ENCODE measurements around the gene APC.
"Not testable (repeated sequence)": the region's sequence is repeated elsewhere in the genome, so short reads cannot be mapped to it uniquely, and the experiment has no call there.

APC gene

DNA sequence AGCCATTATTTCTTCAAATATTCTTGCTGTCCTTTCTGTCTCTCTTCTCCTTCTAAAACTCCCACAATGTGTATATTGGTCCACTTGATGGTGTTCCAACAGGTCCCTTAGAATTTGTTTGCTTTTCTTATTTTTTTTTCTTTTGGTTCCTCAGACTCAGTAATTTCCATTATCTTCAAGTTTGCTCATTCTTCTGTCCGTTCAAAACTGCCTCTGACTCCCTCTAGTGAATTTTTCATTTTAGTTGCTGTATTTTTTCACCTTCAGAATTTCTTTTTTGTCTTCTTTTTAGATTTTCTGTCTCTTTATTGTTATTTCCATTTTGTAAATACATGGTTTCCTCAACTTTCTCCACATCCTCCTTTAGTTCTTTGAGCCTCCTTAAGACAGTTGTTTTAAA lies 117.0 kb downstream of the APC start (continued):
- TF ChIP-seq REST (tag by site-specific recombination; IDR thresholded peaks at IDR 0.05), result no peak
- TF ChIP-seq ZNF157 (tag by site-specific recombination; IDR thresholded peaks at IDR 0.05), result no peak
- TF ChIP-seq SETDB1 (IDR thresholded peaks at IDR 0.05; ENCODE audit: insufficient read length, low read length), result peak; percentile 27

DNA sequence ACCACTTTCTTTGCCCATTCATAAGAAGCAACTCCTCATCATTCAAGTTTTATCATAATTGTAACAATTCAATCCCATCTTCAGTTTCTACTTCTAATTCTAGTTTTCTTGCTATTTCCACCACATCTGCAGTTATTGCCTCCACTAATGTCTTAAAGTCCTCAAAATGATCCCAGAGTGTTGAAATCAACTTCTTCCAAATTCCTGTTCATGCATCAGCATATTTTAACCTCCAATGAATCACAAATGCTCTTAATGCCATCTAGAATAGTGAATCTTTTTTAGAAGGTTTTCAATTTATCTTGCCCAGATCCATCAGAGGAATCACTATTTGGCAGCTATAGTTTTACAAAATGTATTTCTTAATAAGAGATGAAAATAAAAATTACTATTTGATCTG lies 120.2 kb downstream of the APC start:
- 0 out of 2 replicates have a peak, but pooled peaks cover 4% of the 10 kb centered on the region for H3K4me1 ChIP-seq (ENCODE audit: control insufficient read depth, insufficient read depth, low read length)
- H3K36me3 ChIP-seq (ENCODE audit: control insufficient read depth in 2 of 2, insufficient read depth in 1 of 2, low read length in 2 of 2), result peaks cover 2 to 5% of the 10 kb centered on the region in 2 experiments; a peak in 2 of 3 replicates
- H3K4me3 ChIP-seq (ENCODE audit: low read depth, low read length), result no peak overlapping the region
- POLR2A ChIA-PET, result interaction anchor here (0.7 kb wide), 1 partner anchor 106 kb away, joined by 3 read pairs; no protein-coding TSS in a partner anchor
- no peaks in the 10 kb centered on the region for H3K9me3 ChIP-seq (ENCODE audit: control insufficient read depth, insufficient read depth, low read depth, low read length)
- no peak overlapping the region for H3K27ac ChIP-seq (ENCODE audit: extremely low read depth, low read depth, low read length)
- TF ChIP-seq ZNF274 (IDR thresholded peaks at IDR 0.05; ENCODE audit: low read length) (no peak), ZNF274 (tag by site-specific recombination; IDR thresholded peaks at IDR 0.05; ENCODE audit: borderline replicate concordance) (no peak), ZNF354C (tag by site-specific recombination; IDR thresholded peaks at IDR 0.05; ENCODE audit: borderline replicate concordance, low read depth) (no peak)
- CTCF ChIA-PET, result interaction anchor here (0.8 kb wide), 1 partner anchor 49 kb away, joined by 8 read pairs; no protein-coding TSS in a partner anchor

DNA sequence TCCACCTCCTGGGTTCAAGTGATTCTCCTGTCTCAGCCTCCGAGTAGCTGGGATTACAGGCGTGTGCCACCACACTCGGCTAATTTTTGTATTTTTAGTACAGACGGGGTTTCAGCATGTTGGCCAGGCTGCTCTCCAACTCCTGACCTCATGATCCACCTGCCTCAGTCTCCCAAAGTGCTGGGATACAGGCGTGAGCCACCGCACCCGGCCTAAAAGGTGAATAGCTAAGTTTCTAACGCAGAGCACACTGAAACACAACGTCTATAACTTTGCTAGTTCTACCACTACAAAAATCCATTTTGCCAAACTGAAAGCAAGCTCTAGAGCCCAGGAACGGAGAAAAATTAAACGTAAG lies 122.9 kb downstream of the APC start:
- POLR2A ChIA-PET, result interaction anchor here (0.6 to 2.0 kb wide), 5 partner anchors 12 to 121 kb away, joined by 3 to 7 read pairs (median 3); partner anchors contain the start of gene DCP2
- peaks cover 21 to 31% of the 10 kb centered on the region in 2 experiments for H3K36me3 ChIP-seq (ENCODE audit: control insufficient read depth in 2 of 2, insufficient read depth in 1 of 2, low read length in 2 of 2)
- TF ChIP-seq REST (tag by site-specific recombination; IDR thresholded peaks at IDR 0.05), result 0 out of 2 replicates have a peak, but pooled peaks have one; percentile 33
- peaks cover 14% of the 10 kb centered on the region for H3K4me1 ChIP-seq (ENCODE audit: control insufficient read depth, insufficient read depth, low read length)
- not testable (repeated sequence) for H3K9me3 ChIP-seq (ENCODE audit: control insufficient read depth, insufficient read depth, low read depth, low read length)
- peak overlapping the region; percentile 22; the same call in 1 of the 2 replicates for H3K27ac ChIP-seq (ENCODE audit: extremely low read depth, low read depth, low read length)
- CTCF ChIA-PET, result interaction anchor here (0.6 to 0.9 kb wide), 4 partner anchors 9 to 84 kb away, joined by 3 to 5 read pairs (median 4); no protein-coding TSS in a partner anchor
- peak overlapping the region; percentile 37 for H3K4me3 ChIP-seq (ENCODE audit: low read depth, low read length)

DNA sequence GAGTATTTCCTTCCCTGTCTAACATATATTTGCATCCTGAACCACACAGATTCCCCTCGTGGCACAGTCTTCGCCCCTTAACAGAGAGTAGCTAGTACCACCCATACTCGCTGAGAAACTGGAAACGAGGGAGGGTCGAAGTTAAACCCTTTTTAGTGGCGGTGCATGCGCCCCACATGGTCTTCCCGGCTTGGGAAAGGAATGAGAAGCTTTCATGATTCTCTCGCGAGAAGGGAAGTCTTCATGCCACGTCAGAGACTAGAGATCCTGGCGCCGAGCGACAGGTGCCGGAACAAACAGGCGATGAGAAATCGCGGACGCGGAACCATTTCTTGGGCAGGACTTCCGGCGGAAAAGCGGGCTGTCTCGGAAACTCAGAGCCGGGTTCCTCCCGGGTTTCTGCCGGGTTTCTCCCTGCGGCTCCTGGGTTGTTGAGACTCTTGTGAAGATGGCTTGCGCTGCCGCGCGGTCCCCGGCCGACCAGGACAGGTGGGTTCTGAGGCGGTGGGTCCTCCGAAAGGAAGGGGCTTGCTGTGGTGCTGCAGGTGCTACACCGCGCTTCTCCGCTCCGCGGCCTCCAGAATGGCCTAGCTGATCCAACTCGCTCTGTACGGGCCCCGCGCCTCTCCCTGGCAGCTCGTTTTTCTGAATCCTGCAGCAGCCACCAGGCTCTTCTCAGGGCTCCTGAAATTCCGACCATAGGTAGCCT lies 123.4 kb downstream of the APC start, which contains the start of gene SRP19:
Gene SRP19, plus strand, starts transcription at position 359 of the 709 bp plus-strand sequence. Its CDS starts 90 bp downstream, at position 449.
- POLR2A ChIA-PET, result interaction anchor here (0.6 to 2.0 kb wide), 10 partner anchors 13 to 121 kb away, joined by 3 to 7 read pairs (median 3); partner anchors contain the start of genes DCP2 and REEP5
- peaks cover 14% of the 10 kb centered on the region for H3K4me1 ChIP-seq (ENCODE audit: control insufficient read depth, insufficient read depth, low read length)
- CTCF ChIA-PET, result interaction anchor here (0.6 to 0.7 kb wide), 4 partner anchors 8 to 61 kb away, joined by 3 to 5 read pairs (median 4); partner anchors contain the start of gene REEP5
- no peak for TF ChIP-seq ZNF544 (tag by site-specific recombination; IDR thresholded peaks at IDR 0.05)
- TF ChIP-seq TRIM28 (IDR thresholded peaks at IDR 0.05; ENCODE audit: borderline replicate concordance, low read length), result no peak
- TF ChIP-seq, protein P1, sequence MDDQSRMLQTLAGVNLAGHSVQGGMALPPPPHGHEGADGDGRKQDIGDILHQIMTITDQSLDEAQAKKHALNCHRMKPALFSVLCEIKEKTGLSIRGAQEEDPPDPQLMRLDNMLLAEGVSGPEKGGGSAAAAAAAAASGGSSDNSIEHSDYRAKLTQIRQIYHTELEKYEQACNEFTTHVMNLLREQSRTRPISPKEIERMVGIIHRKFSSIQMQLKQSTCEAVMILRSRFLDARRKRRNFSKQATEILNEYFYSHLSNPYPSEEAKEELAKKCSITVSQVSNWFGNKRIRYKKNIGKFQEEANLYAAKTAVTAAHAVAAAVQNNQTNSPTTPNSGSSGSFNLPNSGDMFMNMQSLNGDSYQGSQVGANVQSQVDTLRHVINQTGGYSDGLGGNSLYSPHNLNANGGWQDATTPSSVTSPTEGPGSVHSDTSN (CRISPR knock-in tag; IDR thresholded peaks at IDR 0.05), result peak; percentile 92
- TF ChIP-seq ZBTB21 (tag by site-specific recombination; IDR thresholded peaks at IDR 0.05), result peak; percentile 67; the same call in 1 of the 2 replicates
- TF ChIP-seq ZNF518A (tag by site-specific recombination; conservative IDR thresholded peaks at IDR 0.05; ENCODE audit: low read depth), result peak; percentile 93
- TF ChIP-seq ZNF580 (tag by site-specific recombination; IDR thresholded peaks at IDR 0.05), result peak; percentile 72
- no peak for TF ChIP-seq KLF1 (tag by site-specific recombination; IDR thresholded peaks at IDR 0.05)

More for the DNA sequence above, 123.4 kb downstream of the APC start, which contains the start of gene SRP19:
- Histone ChIP-seq H3K27ac (ENCODE audit: extremely low read depth, low read depth, low read length) (peak within 1 kb of the TSS; percentile 81), H3K36me3 (ENCODE audit: control insufficient read depth in 2 of 2, insufficient read depth in 1 of 2, low read length in 2 of 2) (peaks cover 26 to 36% of the 10 kb centered on the region in 2 experiments), H3K9me3 (ENCODE audit: control insufficient read depth, insufficient read depth, low read depth, low read length) (no peaks in the 10 kb centered on the region), H3K4me3 (ENCODE audit: low read depth, low read length) (peak within 1 kb of the TSS; percentile 63)
